Lower leg skin (tissue), 4 donors: ENCODE measurements around the gene MAP1LC3B2. TPM values are rescaled to one million over a fixed set of nuclear protein-coding genes. Genes with fewer than 3 reads are reported as not detected.
A peak's percentile ranks its signal among the peaks of the same experiment; 100 is the strongest.

Experiments
- DNase-seq, 2 donors: peaks; one replicate each; pipeline ENCODE4 v3.0.0-alpha.2; 2019; ENCODE audit warnings: low spot score in 2 of 2
- H3K4me3 ChIP-seq: fragments of 200-600 bp; sonication (generic); 2 replicates; pipeline ENCODE4 v1.5.1; 2017; ENCODE audit warnings: mild to moderate bottlenecking, low read depth; ENCODE audit not compliant: poor library complexity, severe bottlenecking
- POLR2A ChIP-seq, 2 donors: fragments of 450-650 bp; IDR thresholded peaks; one replicate each; pipeline ENCODE4 v1.6.1; 2016 to 2017; ENCODE audit warnings: antibody characterized with exemption in 2 of 2, mild to moderate bottlenecking in 1 of 2, moderate library complexity in 1 of 2
- WGBS, 2 donors: methylation state at CpG; one replicate each; pipeline ENCODE4 v1.1.5; 2018; 5-methylcytosine and 5-hydroxymethylcytosine counted together
- intact Hi-C: fragments of 100-400 bp; cut with DNase I; formaldehyde crosslinking; loops from one replicate; pipeline ENCODE4 v1.15.0; 2023; ENCODE audit warnings: low total_unique reads
- total RNA-seq, 4 donors: library from RNA; depleted of rRNA; stranded (reverse); fragments of >200 nt; gene quantifications; one replicate each; pipeline ENCODE4 v1.1.0, GENCODE V29; 2016
- TF ChIP-seq, protein P1 (sequence below), 3 donors: fragments of 450-650 bp; IDR thresholded peaks; one replicate each; pipeline ENCODE4 v1.5.1; 2016; ENCODE audit warnings: antibody characterized with exemption in 3 of 3, mild to moderate bottlenecking in 3 of 3, moderate library complexity in 2 of 3

The MAP1LC3B2 gene
- total RNA-seq, 4 donors from 2014 or later: 2.1 to 2.5 (median 2.3) TPM; not detected in 1

DNA sequence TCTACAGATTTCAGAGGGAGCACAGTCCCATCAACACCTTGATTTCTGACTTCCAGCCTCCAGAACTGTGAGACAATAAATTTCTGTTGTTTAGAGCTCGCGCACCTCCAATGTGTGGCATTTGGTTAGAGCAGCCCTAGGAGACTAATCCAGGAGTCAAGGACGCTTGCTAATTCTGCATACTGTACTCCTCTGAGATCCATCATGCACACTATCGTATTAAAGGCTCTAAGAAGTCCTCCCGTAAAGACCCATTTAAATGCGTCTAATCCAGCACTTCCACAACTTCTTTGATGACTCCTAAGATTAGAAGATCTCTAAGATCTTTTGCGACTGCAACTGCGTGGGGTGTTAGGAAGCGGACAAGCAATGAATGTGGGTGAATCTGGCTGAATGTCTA, 30.4 kb downstream of the MAP1LC3B2 start:
- DNase-seq: no peak
- intact Hi-C loops: no loop called here
- H3K4me3 ChIP-seq: no peak overlapping the region
- 93 to 96% methylated on average over 9 of the region's 9 CpGs for WGBS, 2 donors
- TF ChIP-seq, protein P1, sequence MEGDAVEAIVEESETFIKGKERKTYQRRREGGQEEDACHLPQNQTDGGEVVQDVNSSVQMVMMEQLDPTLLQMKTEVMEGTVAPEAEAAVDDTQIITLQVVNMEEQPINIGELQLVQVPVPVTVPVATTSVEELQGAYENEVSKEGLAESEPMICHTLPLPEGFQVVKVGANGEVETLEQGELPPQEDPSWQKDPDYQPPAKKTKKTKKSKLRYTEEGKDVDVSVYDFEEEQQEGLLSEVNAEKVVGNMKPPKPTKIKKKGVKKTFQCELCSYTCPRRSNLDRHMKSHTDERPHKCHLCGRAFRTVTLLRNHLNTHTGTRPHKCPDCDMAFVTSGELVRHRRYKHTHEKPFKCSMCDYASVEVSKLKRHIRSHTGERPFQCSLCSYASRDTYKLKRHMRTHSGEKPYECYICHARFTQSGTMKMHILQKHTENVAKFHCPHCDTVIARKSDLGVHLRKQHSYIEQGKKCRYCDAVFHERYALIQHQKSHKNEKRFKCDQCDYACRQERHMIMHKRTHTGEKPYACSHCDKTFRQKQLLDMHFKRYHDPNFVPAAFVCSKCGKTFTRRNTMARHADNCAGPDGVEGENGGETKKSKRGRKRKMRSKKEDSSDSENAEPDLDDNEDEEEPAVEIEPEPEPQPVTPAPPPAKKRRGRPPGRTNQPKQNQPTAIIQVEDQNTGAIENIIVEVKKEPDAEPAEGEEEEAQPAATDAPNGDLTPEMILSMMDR (IDR thresholded peaks at IDR 0.05): no peak
- TF ChIP-seq POLR2A (IDR thresholded peaks at IDR 0.05): no peak

GRCh38 chr12:116590561-116590960, 31.4 kb downstream of the MAP1LC3B2 start:
- TF ChIP-seq, protein P1 (IDR thresholded peaks at IDR 0.05): no peak
- no peak for TF ChIP-seq POLR2A (IDR thresholded peaks at IDR 0.05)

DNA sequence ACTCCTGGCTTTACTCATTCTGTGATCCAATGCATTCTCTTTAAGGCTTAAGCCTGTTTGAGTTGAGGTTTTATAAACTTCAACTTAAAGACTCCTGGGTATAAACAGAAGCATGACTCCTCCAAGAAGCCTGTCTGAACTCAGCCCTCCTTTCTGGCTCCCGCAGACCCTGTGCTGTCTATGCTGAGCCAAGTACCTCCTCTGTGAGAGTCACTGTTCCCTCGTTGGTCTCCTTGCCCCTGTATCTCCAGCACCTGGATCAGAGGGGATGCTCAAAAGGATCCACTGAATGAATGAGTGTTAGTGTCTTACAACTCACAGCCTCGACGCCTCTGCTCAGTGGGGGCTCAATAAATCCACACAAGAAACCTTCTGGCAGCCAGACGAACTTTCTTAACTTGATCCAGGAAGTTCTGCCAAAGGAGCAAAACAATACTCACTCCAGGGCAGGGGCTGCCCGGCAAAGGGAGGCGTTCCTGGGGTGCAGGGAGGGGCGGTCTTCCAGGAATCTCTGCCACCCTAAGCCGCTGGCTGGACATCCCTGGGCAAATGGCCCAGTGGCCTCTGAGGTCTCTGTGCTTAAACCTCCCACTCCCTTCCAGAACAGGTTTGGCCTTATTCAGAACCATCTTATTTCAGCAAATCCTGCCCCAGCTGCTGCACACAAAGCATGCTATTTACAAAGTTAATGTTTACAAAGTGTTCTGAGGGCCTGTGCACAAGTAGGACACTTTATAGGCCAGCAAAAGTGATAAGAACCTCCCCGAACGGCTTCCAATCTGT, 32.9 kb downstream of the MAP1LC3B2 start:
- H3K4me3 ChIP-seq: no peak overlapping the region
- TF ChIP-seq, protein P1 (IDR thresholded peaks at IDR 0.05): no peak
- TF ChIP-seq POLR2A (IDR thresholded peaks at IDR 0.05): no peak
- peak in 1 of 2 donors; percentile 87 for DNase-seq
- intact Hi-C loops: loop anchor here (10.0 kb wide), 1 partner anchor 317 kb away; the partner anchor contains the start of gene MED13L
- WGBS, 2 donors: 10 to 15% methylated on average over 11 of the region's 11 CpGs

More at GRCh38 chr12:116590561-116590960, 31.4 kb downstream of the MAP1LC3B2 start:
- no peak overlapping the region for H3K4me3 ChIP-seq
- DNase-seq: no peak
- intact Hi-C loops: loop anchor here (10.0 kb wide), 1 partner anchor 316 kb away; the partner anchor contains the start of gene MED13L
- WGBS, 2 donors: 14 to 17% methylated on average over 1 of the region's 1 CpG

- no peak for TF ChIP-seq POLR2A (IDR thresholded peaks at IDR 0.05)
- TF ChIP-seq, protein P1 (IDR thresholded peaks at IDR 0.05): no peak
- peak; percentile 64 to 88 for DNase-seq
- intact Hi-C loops: loop anchor here (10.0 kb wide), 1 partner anchor 318 kb away; the partner anchor contains the start of gene MED13L
- no peak overlapping the region for H3K4me3 ChIP-seq
- 47 to 57% methylated on average over 8 of the region's 8 CpGs for WGBS, 2 donors
Observed at GRCh38 chr12:116592731-116593130, 33.5 kb downstream of the MAP1LC3B2 start.

- no peak overlapping the region for H3K4me3 ChIP-seq
- intact Hi-C loops: loop anchor here (10.0 kb wide), 1 partner anchor 320 kb away; the partner anchor contains the start of gene MED13L
- DNase-seq: peak; percentile 51 to 89
- TF ChIP-seq, protein P1 (IDR thresholded peaks at IDR 0.05): no peak
- no peak for TF ChIP-seq POLR2A (IDR thresholded peaks at IDR 0.05)
- 77 to 82% methylated on average over 12 of the region's 12 CpGs for WGBS, 2 donors
Observed at GRCh38 chr12:116594325-116595038, 35.3 kb downstream of the MAP1LC3B2 start.
